Activated CD8-positive, alpha-beta memory T cell treated with anti-CD3 and anti-CD28 coated beads, Interleukin-2, amount 50 U/mL, for 1 hour (primary cell): ENCODE results near the gene IGSF9B.
A peak's percentile ranks its signal among the peaks of the same experiment; 100 is the strongest.
"Not testable (repeated sequence)": the region's sequence is repeated elsewhere in the genome, so short reads cannot be mapped to it uniquely, and the experiment has no call there.

Experiments used
- DNase-seq: peaks from one replicate; pipeline ENCODE4 v3.0.0-alpha.2; 2020; ENCODE audit errors: extremely low read depth

The IGSF9B gene, protein sequence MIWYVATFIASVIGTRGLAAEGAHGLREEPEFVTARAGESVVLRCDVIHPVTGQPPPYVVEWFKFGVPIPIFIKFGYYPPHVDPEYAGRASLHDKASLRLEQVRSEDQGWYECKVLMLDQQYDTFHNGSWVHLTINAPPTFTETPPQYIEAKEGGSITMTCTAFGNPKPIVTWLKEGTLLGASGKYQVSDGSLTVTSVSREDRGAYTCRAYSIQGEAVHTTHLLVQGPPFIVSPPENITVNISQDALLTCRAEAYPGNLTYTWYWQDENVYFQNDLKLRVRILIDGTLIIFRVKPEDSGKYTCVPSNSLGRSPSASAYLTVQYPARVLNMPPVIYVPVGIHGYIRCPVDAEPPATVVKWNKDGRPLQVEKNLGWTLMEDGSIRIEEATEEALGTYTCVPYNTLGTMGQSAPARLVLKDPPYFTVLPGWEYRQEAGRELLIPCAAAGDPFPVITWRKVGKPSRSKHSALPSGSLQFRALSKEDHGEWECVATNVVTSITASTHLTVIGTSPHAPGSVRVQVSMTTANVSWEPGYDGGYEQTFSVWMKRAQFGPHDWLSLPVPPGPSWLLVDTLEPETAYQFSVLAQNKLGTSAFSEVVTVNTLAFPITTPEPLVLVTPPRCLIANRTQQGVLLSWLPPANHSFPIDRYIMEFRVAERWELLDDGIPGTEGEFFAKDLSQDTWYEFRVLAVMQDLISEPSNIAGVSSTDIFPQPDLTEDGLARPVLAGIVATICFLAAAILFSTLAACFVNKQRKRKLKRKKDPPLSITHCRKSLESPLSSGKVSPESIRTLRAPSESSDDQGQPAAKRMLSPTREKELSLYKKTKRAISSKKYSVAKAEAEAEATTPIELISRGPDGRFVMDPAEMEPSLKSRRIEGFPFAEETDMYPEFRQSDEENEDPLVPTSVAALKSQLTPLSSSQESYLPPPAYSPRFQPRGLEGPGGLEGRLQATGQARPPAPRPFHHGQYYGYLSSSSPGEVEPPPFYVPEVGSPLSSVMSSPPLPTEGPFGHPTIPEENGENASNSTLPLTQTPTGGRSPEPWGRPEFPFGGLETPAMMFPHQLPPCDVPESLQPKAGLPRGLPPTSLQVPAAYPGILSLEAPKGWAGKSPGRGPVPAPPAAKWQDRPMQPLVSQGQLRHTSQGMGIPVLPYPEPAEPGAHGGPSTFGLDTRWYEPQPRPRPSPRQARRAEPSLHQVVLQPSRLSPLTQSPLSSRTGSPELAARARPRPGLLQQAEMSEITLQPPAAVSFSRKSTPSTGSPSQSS (N-terminal part only)

GRCh38 chr11:133956650-133957633 is at the start of gene IGSF9B:
IGSF9B (minus strand) TSS chr11:133956968; CDS start chr11:133956754, 214 bp downstream.
- DNase-seq: peak; percentile 69

- no peak for DNase-seq
These were observed 47.9 kb upstream of the IGSF9B start for GRCh38 chr11:134004496-134005172.

- no peak for DNase-seq
These were observed 47.2 kb upstream of the IGSF9B start for GRCh38 chr11:134003792-134004495.

GRCh38 chr11:134002819-134003218 is 46.1 kb upstream of the IGSF9B start:
- not testable (repeated sequence) for DNase-seq

DNA sequence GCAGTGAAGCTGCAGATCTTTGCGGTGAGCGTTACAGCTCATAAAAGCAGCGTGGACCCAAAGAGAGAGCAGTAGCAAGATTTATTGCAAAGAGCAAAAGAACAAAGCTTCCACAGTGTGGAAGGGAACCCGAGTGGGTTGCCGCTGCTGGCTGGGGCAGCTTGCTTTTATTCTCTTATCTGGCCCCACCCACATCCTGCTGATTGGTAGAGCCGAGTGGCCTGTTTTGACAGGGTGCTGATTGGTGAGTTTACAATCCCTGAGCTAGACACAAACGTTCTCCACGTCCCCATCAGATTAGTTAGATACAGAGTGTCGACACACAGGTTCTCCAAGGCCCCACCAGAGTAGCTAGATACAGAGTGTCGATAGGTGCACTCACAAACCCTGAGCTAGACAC is 45.6 kb upstream of the IGSF9B start:
- not testable (repeated sequence) for DNase-seq

GRCh38 chr11:134001596-134001995 is 44.8 kb upstream of the IGSF9B start:
- DNase-seq: no peak

DNA sequence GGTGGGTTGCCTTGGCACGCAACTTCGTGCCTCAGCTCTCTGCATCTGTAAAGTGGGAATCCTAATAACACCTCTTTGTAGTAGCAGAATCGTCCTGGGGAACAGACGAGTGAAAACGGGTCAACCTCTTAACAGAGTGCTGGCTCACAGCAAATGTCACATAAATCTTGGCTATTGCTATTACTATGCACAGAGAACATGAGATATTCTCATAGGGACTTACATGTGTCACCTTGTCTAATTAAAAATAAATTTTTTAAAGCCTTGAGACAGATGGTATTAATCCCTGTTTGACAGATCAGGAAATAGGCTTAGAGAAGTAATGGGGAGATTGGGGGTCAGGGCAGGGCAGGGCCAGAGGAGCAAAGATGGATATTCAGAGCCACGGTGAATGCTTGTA is 44.3 kb upstream of the IGSF9B start:
- DNase-seq: no peak

DNA sequence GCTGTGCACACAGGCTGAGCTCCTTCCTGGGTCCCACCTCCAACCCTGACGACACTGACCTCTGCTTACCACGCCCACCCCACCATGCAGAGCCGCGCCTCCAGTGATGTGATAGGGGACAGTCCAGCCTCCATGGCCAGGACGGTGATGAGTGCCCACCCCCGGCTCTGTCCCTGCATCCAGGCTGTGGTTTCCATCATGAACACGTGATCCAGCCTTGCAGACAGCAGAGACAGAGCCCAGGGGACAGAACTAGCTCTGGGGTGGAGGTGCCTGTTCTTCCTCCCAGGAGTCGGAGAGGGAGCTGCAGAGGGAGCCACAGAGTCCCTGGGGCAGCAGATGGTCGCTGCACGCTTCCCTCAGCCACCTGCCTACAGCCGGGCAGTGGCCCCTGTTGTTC is 42.6 kb upstream of the IGSF9B start:
- no peak for DNase-seq

GRCh38 chr11:133997554-133997953 is 40.8 kb upstream of the IGSF9B start:
- no peak for DNase-seq

GRCh38 chr11:133996671-133997070 is 39.9 kb upstream of the IGSF9B start:
- DNase-seq: no peak

DNA sequence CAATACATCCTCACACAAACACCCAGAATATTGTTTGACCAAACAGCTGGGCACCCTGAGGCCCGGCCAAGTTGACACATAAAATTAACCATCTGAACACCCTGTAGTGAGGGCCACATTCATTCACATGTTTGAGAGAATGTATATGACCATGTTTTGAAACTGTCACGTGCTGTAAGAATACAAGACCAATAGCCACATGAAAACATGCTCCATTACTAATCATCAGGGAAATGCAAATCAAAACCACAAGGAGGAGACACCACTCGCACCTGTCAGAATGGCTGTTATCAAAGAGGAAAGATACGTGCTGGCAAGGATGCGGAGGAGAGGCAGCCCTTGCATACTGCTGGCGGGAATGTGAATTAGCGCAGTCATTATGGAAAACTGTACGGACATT is 38.3 kb upstream of the IGSF9B start:
- DNase-seq: no peak

- DNase-seq: no peak
These were observed 37.2 kb upstream of the IGSF9B start for GRCh38 chr11:133993921-133994320.

- DNase-seq: no peak
These were observed 36.3 kb upstream of the IGSF9B start for GRCh38 chr11:133993107-133993506.

- no peak for DNase-seq
These were observed 35.4 kb upstream of the IGSF9B start for GRCh38 chr11:133992121-133992520.

- DNase-seq: no peak
These were observed 34.3 kb upstream of the IGSF9B start for GRCh38 chr11:133991101-133991500.

DNA sequence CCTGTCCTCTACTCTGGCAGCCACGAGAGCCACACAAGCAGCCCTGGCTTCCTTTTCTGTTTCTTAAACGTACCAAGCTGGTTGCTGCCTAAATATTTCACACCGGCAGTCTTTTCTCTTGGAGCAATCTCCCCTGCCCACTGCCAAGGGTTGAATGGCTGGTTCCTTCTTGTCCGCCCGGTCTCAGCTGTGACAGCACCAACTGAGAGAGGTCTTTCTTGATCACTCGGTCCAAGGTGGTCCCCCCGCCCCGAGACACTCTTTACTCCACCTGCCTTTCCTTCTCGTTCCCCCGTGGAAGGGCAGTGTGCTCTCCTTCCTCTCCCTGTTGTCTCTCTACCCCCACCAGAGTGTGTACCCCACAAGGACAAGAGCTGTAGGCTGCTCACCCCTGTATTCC is 33.7 kb upstream of the IGSF9B start:
- DNase-seq: no peak

- no peak for DNase-seq
These were observed 32.1 kb upstream of the IGSF9B start for GRCh38 chr11:133988686-133989410.

DNA sequence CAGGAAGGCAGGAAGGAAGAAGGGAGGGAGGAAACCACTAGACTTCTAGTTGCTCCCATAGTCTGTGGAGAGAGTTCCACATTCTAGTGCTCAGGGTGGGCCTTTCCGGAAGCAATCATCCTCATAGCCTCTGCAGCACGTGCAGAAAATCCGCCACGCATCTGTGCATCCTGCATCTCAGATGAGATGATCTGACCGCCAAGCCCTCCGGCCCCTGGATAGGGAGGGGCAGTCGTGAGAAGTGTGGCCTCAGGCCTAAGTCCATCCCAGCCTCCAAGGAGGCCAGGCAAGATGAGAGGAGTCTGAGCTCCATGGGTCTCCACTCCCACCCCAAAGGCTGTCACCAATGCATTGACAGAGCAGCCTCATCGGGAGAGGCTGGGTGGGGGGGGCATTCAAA is 30.4 kb upstream of the IGSF9B start:
- no peak for DNase-seq
